Measurements from ENCODE around the gene TSTD1.
"Not testable (repeated sequence)": the region's sequence is repeated elsewhere in the genome, so short reads cannot be mapped to it uniquely, and the experiment has no call there.

TSTD1 gene

GRCh38 chr1:161018631-161018930 is 20.2 kb downstream of the TSTD1 start:
- no peak for TF ChIP-seq CTCF (IDR thresholded peaks at IDR 0.05; ENCODE audit: extremely low read depth, missing control alignments)
- DNase-seq (ENCODE audit: low spot score): no peak

DNA sequence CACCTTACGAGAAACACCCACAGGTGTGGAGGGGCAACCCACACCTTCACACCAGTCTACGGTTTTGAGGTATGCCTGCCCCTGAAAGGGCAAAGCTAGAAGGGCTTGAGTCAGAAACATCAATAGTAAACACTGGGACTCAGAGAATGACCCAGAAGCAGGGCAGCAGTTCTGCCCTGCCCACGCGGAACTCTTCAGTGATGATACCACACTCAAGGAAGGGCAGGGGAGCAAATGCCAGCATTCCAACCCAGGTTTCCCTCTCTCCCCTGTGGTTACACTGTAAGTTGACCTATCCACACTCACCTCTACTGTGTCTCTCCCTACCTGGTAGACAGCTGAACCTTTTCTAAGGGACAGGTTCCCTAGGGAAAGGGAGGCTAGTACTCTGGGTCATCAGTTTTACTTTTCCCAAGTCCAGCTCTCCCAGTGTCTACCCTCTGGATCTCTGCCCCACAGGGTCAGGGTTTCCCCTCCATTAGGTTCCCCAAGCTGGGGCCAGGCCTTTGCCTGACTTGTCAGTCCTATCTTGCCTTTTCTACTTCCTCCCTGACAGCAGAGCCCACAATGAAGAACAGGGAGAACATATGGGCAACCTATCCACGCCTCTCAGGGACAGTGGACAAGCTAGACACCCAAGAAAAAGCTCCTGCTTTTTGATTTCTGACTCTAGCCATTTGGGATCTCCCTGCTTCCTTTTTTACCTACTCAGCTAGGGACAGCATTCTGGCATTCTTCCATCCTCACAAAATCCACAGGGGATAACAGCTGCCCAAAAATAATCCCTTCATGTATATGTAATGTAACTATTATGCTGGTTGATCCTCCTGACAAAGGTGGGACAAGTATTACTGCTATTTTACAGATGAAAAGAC is 20.8 kb downstream of the TSTD1 start:
- DNase-seq (ENCODE audit: low spot score): no peak
- TF ChIP-seq CTCF (IDR thresholded peaks at IDR 0.05; ENCODE audit: extremely low read depth, missing control alignments): no peak

DNA sequence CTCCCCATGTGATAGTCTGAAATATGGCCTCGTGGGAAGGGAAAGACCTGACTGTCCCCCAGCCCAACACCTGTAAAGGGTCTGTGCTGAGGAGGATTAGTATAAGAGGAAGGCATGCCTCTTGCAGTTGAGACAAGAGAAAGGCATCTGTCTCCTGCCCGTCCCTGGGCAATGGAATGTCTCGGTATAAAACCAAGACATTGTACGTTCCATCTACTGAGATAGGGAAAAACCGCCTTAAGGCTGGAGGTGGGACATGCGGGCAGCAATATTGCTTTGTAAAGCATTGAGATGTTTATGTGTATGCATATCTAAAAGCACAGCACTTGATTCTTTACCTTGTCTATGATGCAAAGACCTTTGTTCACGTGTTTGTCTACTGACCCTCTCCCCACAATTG is 21.6 kb downstream of the TSTD1 start:
- not testable (repeated sequence) for DNase-seq (ENCODE audit: low spot score)

- not testable (repeated sequence) for DNase-seq (ENCODE audit: low spot score)
Observed at GRCh38 chr1:161016683-161017082, 22.1 kb downstream of the TSTD1 start.

- no peak for TF ChIP-seq CTCF (IDR thresholded peaks at IDR 0.05; ENCODE audit: extremely low read depth, missing control alignments)
- peak; percentile 82 for DNase-seq (ENCODE audit: low spot score)
Observed at GRCh38 chr1:161013488-161014230, 25.1 kb downstream of the TSTD1 start.

DNA sequence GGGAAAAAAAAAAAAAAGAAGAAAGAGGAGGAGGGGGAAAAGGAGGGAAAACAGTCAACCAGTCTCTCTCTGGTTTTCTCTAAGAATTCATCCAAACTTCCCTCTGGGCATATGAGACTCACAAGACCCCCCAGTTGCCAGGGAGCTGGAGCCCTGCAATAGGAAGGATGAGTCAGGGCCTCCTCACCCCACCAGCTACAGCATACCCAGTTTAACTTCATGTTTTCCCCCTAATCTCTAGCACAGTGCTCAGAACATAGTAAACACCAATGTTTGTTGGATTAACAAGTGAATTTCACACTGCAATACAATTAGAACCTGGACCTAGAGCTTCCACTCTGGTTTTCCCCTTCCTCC is 25.7 kb downstream of the TSTD1 start:
- DNase-seq (ENCODE audit: low spot score): no peak
- no peak for TF ChIP-seq CTCF (IDR thresholded peaks at IDR 0.05; ENCODE audit: extremely low read depth, missing control alignments)

GRCh38 chr1:161012420-161012819 is 26.3 kb downstream of the TSTD1 start:
- no peak for TF ChIP-seq CTCF (IDR thresholded peaks at IDR 0.05; ENCODE audit: extremely low read depth, missing control alignments)
- DNase-seq (ENCODE audit: low spot score): no peak

GRCh38 chr1:161009602-161010211 is 29.1 kb downstream of the TSTD1 start:
- no peak for TF ChIP-seq CTCF (IDR thresholded peaks at IDR 0.05; ENCODE audit: extremely low read depth, missing control alignments)

More at GRCh38 chr1:161009602-161010211, 29.1 kb downstream of the TSTD1 start:
- no peak for DNase-seq (ENCODE audit: low spot score)

Data from GM20000 (cell line).